ENCODE data around the gene LILRB3.
A peak's percentile ranks its signal among the peaks of the same experiment; 100 is the strongest.
"Not testable (repeated sequence)": the region's sequence is repeated elsewhere in the genome, so short reads cannot be mapped to it uniquely, and the experiment has no call there.

The LILRB3 gene

DNA sequence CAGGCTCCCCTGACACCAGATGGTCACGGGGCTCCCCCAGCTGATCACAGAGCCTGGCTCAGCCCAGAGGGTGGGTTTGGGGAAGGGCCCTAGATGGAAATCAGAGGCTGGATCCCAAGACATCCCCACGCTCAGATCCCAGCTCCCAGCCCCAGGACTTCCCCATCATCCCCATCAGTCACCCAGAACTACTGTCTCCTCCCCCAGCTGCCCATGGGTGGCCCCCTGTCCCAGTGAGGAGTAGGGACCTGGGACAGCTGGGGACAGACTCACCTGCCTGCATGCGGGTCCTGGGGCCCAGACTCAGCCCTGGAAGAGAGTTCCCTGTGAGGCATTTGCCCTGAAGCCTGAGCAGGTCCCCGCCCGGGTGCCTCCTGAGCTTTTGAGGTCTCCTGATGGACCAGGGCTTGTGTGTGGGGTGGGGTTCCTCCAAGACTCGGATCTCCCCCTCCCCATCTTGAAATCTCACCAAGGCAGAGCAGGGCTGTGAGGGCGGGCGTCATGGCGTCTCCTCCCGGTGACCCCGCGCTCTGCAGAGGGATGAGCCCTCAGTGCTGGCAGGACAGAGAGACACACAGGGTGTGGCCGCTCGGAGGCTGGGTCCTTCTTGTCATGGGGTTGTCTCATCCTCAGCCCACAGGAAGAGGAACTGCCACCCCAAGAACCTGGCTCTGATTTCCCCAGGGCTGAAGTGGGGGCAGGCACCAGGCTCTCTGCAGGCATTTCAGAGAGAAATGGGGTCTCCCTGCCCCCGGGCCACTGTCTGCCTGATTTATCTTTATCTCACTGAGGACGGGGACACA lies at the start of gene LILRB3:
TSS of gene LILRB3 (minus strand) at position 534 of the 803 bp plus-strand sequence. CDS start at position 503, 31 bp downstream.
- DNase-seq (ENCODE audit: low read depth in 2 of 2), result not testable (repeated sequence)

DNA sequence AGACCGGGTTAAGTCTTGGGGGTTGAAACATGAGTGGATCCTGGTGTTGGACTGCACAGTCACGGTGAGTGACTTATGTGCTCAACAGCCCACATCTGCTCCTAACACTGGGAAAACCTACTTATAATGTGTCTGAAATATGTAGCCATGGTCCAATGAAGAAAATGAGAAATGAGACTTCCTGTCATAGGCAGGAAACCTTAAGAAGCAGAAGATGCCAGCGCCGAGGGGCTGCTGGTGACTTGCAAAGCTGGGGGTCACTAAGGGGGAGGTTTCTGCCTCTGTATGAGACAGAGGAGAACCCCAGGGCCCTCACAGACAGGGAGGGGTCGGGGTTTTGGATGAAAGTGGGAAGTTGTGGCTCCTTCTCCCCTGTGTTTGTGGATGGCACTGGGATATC lies 49.4 kb upstream of the LILRB3 start:
- not testable (repeated sequence) for DNase-seq (ENCODE audit: low read depth in 2 of 2)

GRCh38 chr19:54271587-54271986 lies 48.8 kb upstream of the LILRB3 start:
- not testable (repeated sequence) for DNase-seq (ENCODE audit: low read depth in 2 of 2)

- DNase-seq (ENCODE audit: low read depth in 2 of 2), result no peak
These were observed 48.3 kb upstream of the LILRB3 start for GRCh38 chr19:54271106-54271505.

DNA sequence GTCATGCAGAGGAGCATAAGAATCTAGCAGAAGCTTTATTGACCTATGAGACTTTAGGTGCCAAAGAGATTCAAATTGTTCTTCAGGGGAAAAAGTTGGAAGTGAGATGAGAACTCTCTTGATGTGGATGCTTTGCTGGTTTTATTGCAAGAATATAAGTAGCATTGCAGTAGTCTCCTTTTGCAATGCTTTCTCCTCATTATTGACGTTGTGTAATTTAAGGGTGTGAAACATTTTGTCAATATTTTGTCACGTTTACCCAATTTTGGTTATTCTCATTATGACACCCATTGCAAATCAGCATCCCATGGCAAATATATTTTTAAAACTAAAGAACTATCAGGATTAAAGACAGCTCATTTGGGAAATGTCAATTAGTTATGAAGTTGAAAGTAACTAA lies 46.1 kb upstream of the LILRB3 start:
- no peak for DNase-seq (ENCODE audit: low read depth in 2 of 2)

DNA sequence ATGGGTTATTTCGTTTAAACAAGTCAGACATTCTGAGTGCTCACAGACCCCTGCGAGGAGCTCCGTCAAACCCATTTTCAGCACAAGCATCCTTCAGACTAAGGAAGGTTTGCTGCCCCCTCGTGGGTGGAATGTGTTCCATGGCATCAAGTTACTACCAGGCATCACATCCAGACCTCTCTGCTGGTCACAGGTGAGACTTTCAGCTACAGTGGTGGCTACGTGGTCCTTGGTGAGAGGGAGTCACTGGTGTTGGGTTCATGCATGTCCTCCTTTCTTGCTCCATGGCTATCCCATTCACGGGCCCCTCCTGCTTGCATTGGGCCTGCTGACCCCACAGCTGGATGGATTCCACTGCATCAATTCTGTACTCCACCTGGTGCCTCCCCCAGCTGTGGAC lies 43.3 kb upstream of the LILRB3 start:
- DNase-seq (ENCODE audit: low read depth in 2 of 2), result peak; percentile 45 to 48

- DNase-seq (ENCODE audit: low read depth in 2 of 2), result no peak
These were observed 39.7 kb upstream of the LILRB3 start for GRCh38 chr19:54262470-54262869.

GRCh38 chr19:54262066-54262465 lies 39.3 kb upstream of the LILRB3 start:
- DNase-seq (ENCODE audit: low read depth in 2 of 2), result no peak

DNA sequence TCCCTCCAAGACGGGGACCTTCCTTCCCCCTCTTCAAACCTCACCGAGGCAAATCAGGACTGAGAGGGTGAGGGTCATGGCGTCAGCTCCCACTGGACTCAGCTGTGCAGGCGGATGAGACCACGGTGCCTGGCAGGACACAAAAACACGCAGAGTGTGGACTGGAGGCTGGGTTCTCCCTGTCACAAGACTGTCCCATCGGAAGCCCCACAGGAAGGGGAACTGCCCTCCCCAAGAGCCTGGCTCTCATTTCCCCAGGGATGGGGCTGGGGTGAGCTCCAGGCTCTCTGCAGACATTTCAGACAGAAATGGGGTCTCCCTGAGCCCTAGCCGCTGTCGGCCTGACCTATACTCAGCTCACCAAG lies 34.3 kb upstream of the LILRB3 start, which contains the start of gene LILRB5:
TSS of gene LILRB5 (minus strand) at position 158 of the 365 bp plus-strand sequence. CDS start at position 78, 80 bp downstream.
- no peak for DNase-seq (ENCODE audit: low read depth in 2 of 2)

GRCh38 chr19:54256250-54257115 lies 33.7 kb upstream of the LILRB3 start:
- no peak for DNase-seq (ENCODE audit: low read depth in 2 of 2)

- no peak for DNase-seq (ENCODE audit: low read depth in 2 of 2)
These were observed 32.4 kb upstream of the LILRB3 start for GRCh38 chr19:54255105-54255775.

- DNase-seq (ENCODE audit: low read depth in 2 of 2), result no peak
These were observed 31.5 kb upstream of the LILRB3 start for GRCh38 chr19:54254195-54254906.

- no peak for DNase-seq (ENCODE audit: low read depth in 2 of 2)
These were observed 30.8 kb upstream of the LILRB3 start for GRCh38 chr19:54253331-54254194.

DNA sequence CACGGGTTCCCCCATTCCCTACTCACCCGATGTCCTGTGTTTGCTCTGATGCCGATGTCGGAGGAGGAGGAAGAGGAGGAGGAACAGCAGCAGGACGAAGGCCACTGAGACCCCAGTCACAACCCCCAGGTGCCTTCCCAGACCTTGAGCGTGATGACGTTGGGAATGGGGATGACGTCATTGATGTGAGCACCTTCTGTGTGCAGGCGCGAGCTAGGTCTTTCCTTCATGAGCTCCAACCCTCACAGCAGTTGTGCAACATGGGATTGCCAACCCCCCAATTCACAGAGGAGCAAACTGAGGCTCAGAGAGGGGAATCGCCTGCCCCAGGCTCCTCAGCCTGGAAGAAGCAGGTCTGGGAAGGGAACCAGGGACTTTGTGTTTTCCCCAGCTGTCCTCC lies 30.0 kb upstream of the LILRB3 start:
- no peak for DNase-seq (ENCODE audit: low read depth in 2 of 2)

- no peak for DNase-seq (ENCODE audit: low read depth in 2 of 2)
These were observed 29.4 kb upstream of the LILRB3 start for GRCh38 chr19:54252243-54252642.

- DNase-seq (ENCODE audit: low read depth in 2 of 2), result peak; percentile 51 to 70
These were observed 25.3 kb upstream of the LILRB3 start for GRCh38 chr19:54248016-54248601.

- no peak for DNase-seq (ENCODE audit: low read depth in 2 of 2)
These were observed 24.5 kb upstream of the LILRB3 start for GRCh38 chr19:54247106-54247930.

DNA sequence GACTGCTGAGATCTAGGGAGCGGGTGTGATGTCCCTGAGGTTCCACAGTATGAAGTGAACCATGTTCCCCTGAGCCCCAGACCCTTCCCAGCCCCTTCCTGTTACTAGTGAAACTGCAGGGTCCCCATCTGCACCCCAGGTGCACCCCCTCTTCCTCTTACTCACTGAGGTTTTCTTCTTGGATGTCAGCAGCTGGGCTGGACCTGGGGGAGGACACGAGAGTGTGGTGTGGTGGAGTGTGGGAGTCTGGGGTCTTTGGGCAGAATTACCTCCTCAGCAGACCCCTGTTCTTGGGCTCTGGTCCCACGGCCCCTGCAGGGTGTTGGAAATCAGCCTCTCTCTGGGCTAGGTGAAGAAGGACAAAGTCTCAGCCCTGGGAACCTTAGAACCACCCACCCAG lies 23.1 kb upstream of the LILRB3 start:
- no peak for DNase-seq (ENCODE audit: low read depth in 2 of 2)

GRCh38 chr19:54243809-54244208 lies 21.0 kb upstream of the LILRB3 start:
- not testable (repeated sequence) for DNase-seq (ENCODE audit: low read depth in 2 of 2)

Measured in stimulated activated CD8-positive, alpha-beta memory T cell treated with anti-CD3 and anti-CD28 coated beads, Interleukin-15, amount 100 ng/mL, for 48 hours (primary cell).